ENCODE data around the gene LTA4H.

DNA sequence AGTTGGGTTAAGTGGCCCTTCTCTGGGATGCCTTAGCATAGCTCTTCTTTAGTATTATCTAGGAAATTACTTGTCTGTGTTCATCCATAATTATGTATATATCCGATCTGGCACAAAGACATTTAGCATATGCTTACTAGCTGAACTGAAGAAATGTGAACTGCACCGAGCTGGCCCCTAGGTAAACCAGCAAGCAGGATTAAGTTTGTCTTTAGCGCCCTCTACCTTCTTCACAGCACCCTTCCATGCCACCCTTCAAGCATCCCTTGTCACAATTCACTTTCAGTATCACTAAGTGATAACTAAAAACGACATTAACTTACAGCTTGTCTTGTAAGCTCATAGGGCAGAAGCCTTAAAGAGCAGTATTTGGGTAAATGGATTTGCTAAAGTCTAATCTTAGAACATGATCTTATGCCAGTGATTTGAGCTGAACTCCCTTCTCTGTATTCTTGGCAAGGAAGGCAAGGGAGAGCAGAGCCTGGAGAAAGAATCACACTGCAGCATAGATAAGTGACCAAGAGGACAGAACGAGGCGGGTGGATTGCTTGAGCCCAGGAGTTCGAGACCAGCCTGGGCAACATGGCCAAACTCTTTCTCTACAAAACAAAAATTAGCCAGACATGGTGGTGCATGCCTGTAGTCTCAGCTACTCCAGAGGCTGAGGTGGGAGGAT is 36.6 kb downstream of the LTA4H start:
- no peak for TF ChIP-seq GLIS3 (CRISPR knock-in tag; IDR thresholded peaks at IDR 0.05)
- TF ChIP-seq, protein P1, sequence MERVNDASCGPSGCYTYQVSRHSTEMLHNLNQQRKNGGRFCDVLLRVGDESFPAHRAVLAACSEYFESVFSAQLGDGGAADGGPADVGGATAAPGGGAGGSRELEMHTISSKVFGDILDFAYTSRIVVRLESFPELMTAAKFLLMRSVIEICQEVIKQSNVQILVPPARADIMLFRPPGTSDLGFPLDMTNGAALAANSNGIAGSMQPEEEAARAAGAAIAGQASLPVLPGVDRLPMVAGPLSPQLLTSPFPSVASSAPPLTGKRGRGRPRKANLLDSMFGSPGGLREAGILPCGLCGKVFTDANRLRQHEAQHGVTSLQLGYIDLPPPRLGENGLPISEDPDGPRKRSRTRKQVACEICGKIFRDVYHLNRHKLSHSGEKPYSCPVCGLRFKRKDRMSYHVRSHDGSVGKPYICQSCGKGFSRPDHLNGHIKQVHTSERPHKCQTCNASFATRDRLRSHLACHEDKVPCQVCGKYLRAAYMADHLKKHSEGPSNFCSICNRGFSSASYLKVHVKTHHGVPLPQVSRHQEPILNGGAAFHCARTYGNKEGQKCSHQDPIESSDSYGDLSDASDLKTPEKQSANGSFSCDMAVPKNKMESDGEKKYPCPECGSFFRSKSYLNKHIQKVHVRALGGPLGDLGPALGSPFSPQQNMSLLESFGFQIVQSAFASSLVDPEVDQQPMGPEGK (CRISPR knock-in tag; IDR thresholded peaks at IDR 0.05; ENCODE audit: borderline replicate concordance): no peak
- no peak for TF ChIP-seq BACH2 (CRISPR knock-in tag; IDR thresholded peaks at IDR 0.05; ENCODE audit: borderline replicate concordance)
- TF ChIP-seq, protein P2, sequence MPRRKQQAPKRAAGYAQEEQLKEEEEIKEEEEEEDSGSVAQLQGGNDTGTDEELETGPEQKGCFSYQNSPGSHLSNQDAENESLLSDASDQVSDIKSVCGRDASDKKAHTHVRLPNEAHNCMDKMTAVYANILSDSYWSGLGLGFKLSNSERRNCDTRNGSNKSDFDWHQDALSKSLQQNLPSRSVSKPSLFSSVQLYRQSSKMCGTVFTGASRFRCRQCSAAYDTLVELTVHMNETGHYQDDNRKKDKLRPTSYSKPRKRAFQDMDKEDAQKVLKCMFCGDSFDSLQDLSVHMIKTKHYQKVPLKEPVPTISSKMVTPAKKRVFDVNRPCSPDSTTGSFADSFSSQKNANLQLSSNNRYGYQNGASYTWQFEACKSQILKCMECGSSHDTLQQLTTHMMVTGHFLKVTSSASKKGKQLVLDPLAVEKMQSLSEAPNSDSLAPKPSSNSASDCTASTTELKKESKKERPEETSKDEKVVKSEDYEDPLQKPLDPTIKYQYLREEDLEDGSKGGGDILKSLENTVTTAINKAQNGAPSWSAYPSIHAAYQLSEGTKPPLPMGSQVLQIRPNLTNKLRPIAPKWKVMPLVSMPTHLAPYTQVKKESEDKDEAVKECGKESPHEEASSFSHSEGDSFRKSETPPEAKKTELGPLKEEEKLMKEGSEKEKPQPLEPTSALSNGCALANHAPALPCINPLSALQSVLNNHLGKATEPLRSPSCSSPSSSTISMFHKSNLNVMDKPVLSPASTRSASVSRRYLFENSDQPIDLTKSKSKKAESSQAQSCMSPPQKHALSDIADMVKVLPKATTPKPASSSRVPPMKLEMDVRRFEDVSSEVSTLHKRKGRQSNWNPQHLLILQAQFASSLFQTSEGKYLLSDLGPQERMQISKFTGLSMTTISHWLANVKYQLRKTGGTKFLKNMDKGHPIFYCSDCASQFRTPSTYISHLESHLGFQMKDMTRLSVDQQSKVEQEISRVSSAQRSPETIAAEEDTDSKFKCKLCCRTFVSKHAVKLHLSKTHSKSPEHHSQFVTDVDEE (CRISPR knock-in tag; IDR thresholded peaks at IDR 0.05): no peak
- TF ChIP-seq ZFP30 (CRISPR knock-in tag; IDR thresholded peaks at IDR 0.05): no peak
